Measurements from ENCODE around the gene HTR1E.
"Not testable (repeated sequence)": the region's sequence is repeated elsewhere in the genome, so short reads cannot be mapped to it uniquely, and the experiment has no call there.

Gene HTR1E, protein sequence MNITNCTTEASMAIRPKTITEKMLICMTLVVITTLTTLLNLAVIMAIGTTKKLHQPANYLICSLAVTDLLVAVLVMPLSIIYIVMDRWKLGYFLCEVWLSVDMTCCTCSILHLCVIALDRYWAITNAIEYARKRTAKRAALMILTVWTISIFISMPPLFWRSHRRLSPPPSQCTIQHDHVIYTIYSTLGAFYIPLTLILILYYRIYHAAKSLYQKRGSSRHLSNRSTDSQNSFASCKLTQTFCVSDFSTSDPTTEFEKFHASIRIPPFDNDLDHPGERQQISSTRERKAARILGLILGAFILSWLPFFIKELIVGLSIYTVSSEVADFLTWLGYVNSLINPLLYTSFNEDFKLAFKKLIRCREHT

DNA sequence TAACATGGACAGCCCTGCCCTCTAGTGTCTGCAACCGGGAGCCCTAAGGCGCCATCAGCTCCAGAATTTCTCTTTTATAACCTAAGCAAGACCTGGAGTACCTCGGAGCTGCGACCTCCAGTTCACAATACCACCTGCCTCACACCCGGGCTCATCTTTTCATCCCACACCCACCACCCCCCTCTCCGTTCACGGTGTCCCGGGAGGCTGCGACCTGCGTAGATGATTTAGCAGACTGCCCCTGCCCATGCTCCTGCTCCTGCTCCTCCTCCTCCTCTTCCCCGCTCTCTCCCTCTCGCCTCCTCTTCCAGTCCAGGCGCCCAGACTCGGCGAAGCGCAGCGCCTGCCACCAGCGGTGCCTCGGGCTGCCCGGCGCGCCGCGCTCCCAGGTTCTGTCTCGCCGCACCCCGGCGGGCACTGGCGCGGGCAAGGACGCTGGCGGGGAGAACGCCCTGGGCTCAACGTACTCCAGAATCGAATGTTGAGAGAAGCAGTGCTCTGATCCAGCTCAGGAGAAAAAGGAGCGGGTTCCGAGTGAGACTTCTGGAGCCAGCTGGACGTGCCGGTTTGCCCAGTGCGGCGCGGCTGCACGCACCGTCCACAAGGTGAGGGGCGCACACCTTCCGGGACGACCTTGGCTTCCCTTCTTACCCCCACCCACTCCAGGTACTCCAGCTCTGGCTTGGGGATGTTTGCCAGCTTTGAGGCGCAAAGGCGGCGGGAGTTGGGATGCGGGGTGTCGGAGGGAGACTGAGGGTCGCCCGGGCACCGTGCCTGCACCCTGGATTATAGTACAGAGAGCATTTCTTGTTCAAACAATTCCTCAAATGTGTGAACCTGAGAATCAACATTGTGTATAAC is at the start of gene HTR1E:
Gene HTR1E, plus strand, starts transcription at position 310 of the 861 bp plus-strand sequence. CDS start 77,807 bp downstream, outside the sequence.
- H3K4me3 Mint-ChIP-seq = no peak within 1 kb of the TSS
- H3K27me3 Mint-ChIP-seq = peaks cover 17% of the 10 kb centered on the region

DNA sequence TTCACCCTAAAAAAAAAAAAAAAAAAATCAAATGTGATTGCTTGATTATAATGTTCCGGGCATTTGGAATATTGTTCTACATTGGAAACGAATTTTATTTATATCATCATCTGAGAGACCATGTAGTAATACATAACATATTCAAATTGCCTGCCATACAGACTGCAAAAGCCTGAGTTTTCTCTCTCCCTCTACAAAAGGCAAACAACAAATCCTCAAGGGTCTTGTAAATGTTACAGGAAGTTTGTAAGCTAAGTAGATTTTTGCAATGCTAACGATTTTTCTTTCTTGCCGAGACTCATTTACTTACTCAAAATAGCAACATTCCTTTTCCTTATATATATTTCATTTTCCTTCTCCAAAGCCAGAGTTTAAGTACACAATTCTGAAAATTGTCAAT is 49.0 kb upstream of the HTR1E start:
- H3K4me1 Mint-ChIP-seq (ENCODE audit: low read depth) = no peaks in the 10 kb centered on the region
- H3K4me3 Mint-ChIP-seq = no peak overlapping the region
- H3K36me3 Mint-ChIP-seq = no peaks in the 10 kb centered on the region
- no peak overlapping the region for H3K27ac Mint-ChIP-seq
- H3K27me3 Mint-ChIP-seq = peaks cover 7% of the 10 kb centered on the region
- H3K9me3 Mint-ChIP-seq (ENCODE audit: low read depth) = no peaks in the 10 kb centered on the region

More for the DNA sequence above, at the start of gene HTR1E:
- no peaks in the 10 kb centered on the region for H3K9me3 Mint-ChIP-seq (ENCODE audit: low read depth)
- no peaks in the 10 kb centered on the region for H3K4me1 Mint-ChIP-seq (ENCODE audit: low read depth)
- H3K36me3 Mint-ChIP-seq = no peaks in the 10 kb centered on the region
- no peak within 1 kb of the TSS for H3K27ac Mint-ChIP-seq

DNA sequence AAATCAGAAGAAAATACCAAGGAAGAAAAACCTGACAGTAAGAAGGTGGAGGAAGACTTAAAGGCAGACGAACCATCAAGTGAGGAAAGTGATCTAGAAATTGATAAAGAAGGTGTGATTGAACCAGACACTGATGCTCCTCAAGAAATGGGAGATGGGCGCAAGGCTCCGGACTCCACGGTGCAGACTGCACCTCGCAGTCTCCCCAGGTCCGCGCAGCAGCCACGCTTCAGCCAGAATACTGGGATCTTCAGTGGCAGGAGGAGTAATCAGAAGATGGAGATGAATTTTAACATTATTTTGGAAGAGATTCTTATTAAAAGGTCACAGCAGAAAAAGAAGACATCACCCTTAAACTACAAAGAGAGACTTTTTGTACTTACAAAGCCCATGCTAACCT is 40.1 kb upstream of the HTR1E start:
- not testable (repeated sequence) for H3K9me3 Mint-ChIP-seq (ENCODE audit: low read depth); H3K4me3 Mint-ChIP-seq; H3K36me3 Mint-ChIP-seq; H3K27ac Mint-ChIP-seq; H3K27me3 Mint-ChIP-seq; H3K4me1 Mint-ChIP-seq (ENCODE audit: low read depth)

DNA sequence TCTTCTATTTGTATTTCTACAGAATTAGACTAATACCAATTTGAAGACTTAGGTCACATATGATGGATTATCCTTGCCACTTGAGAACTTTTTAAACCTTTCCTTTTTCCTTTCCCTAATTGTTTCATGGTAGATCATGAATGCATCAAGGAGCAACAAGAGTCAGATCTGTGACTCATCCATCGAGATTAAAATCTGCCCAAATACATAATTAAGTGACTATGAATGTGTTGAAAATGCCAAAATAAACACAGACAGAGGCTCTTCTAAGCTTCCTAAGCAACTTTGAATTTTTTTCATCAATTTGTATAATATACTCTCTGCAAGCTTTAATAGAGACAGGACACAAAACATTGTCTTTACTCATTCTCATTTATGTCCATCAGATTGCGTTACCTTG is 23.5 kb upstream of the HTR1E start:
- Mint-ChIP-seq H3K27me3 (no peaks in the 10 kb centered on the region), H3K4me3 (no peak overlapping the region), H3K36me3 (no peaks in the 10 kb centered on the region), H3K4me1 (ENCODE audit: low read depth) (no peaks in the 10 kb centered on the region), H3K27ac (no peak overlapping the region), H3K9me3 (ENCODE audit: low read depth) (no peaks in the 10 kb centered on the region)

DNA sequence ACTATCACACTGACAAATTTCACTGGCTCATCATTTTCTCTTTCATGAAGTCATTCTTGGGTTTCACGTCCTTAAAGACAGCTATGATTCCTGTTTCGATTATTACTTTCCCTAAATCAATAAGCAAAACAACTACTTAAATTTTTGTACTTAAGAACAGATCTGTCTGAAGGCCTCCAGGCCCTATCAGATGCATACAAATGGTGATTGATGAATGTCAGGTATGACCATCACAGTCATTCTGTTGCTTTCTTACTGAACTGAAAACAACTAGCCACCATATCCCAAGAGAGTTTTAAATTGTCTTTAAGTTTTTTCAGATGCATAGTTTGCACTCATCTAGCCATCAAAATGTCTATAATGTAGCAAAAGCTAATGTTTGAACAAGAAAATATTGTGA is 20.9 kb upstream of the HTR1E start:
- Mint-ChIP-seq H3K27ac (no peak overlapping the region), H3K4me3 (no peak overlapping the region), H3K4me1 (ENCODE audit: low read depth) (no peaks in the 10 kb centered on the region), H3K36me3 (no peaks in the 10 kb centered on the region), H3K9me3 (ENCODE audit: low read depth) (no peaks in the 10 kb centered on the region), H3K27me3 (no peaks in the 10 kb centered on the region)

DNA sequence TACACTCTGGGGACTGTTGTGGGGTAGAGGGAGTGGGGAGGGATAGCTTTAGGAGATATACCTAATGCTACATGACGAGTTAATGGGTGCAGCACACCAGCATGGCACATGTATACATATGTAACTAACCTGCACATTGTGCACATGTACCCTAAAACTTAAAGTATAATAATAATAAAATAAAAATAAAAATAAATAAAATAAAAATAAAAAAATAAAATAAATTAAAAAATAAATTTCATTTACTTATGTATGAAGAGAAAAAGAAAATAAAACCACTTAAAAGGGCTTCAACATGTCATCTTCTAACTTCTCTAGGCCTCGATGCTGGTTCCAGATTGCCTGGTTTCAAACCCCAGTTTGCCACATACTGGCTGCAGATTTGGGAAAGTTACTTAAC is 10.2 kb upstream of the HTR1E start:
- not testable (repeated sequence) for H3K9me3 Mint-ChIP-seq (ENCODE audit: low read depth); H3K36me3 Mint-ChIP-seq; H3K4me3 Mint-ChIP-seq; H3K27ac Mint-ChIP-seq; H3K4me1 Mint-ChIP-seq (ENCODE audit: low read depth); H3K27me3 Mint-ChIP-seq

DNA sequence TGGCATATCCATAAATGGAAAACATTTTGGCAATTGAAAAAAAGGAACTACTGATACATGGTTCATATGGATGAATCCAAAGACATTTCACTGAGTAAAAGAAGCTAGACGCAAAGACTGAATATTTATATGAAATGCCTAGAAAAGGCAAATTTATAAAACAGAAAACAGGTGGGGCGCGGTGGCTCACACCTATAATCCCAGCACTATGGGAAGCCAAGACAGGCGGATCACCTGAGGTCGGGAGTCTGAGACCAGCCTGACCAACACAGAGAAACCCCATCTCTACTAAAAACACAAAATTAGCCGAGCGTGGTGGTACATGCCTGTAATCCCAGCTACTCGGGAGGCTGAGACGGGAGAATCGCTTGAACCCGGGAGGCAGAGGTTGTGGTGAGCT is 9.5 kb upstream of the HTR1E start:
- not testable (repeated sequence) for H3K27me3 Mint-ChIP-seq; H3K4me1 Mint-ChIP-seq (ENCODE audit: low read depth); H3K36me3 Mint-ChIP-seq; H3K27ac Mint-ChIP-seq; H3K4me3 Mint-ChIP-seq; H3K9me3 Mint-ChIP-seq (ENCODE audit: low read depth)

DNA sequence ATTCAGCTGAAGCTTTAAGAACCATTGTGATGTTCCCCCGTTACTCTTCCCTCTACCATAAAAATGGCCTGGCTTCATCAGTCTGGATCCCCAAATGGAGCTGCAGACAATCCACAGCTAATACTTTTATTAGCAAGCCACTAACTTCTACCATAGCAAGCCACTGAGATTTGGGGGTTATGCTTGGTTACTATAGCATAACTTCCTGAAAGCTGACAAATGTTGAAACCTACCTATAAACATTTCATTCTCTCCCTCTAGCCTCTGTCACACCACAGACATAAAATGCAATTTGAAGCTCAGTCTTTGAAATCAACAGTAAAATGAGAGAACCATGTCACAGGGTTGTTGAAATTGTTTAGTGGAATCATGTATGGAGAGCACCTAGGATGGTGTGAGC is 3.0 kb upstream of the HTR1E start:
- Mint-ChIP-seq H3K4me1 (ENCODE audit: low read depth) (no peaks in the 10 kb centered on the region), H3K27ac (no peak overlapping the region), H3K4me3 (no peak overlapping the region), H3K36me3 (no peaks in the 10 kb centered on the region), H3K9me3 (ENCODE audit: low read depth) (no peaks in the 10 kb centered on the region), H3K27me3 (peaks cover 18% of the 10 kb centered on the region)

DNA sequence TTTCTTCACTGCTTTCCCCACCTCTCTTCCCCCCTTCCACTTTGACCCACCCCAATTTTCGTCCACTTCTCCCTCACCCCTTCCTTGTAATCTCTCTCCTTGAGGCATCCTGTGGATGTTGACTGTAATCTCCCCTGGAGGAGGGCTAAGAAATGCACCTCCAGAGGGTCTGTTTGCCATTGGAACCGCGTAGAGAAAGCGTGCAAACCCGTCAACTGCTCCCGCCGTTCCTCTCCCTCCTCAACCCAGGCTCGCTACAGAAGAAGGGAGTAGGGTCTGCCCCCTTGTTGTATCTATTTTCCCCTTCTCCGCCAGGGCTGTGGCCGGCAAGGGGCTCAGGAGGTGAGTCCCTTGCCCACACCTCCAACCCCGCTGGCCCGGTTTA is 502 bp upstream of the HTR1E start:
- H3K4me3 Mint-ChIP-seq = no peak overlapping the region
- no peaks in the 10 kb centered on the region for H3K36me3 Mint-ChIP-seq
- no peaks in the 10 kb centered on the region for H3K9me3 Mint-ChIP-seq (ENCODE audit: low read depth)
- no peaks in the 10 kb centered on the region for H3K4me1 Mint-ChIP-seq (ENCODE audit: low read depth)
- no peak overlapping the region for H3K27ac Mint-ChIP-seq
- peaks cover 17% of the 10 kb centered on the region for H3K27me3 Mint-ChIP-seq

DNA sequence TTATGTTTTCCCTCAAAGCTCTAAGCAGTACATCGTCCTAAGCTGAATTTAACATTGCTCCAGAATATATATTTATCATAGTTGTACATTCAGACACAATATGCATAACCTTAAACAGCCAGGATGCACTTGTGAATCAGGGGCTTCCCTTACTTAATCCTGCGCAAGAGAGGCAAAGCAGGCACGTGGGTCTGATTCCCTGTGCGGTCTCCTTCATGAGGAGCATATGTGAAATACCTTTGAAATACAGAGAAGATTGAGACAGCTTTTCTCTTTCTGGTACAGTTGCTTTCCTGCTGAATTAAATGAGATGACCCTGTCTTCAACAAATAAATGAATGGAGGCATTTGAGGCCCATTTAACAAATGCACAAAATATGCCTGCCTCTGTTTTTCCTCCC is 1.5 kb downstream of the HTR1E start:
- no peak overlapping the region for H3K4me3 Mint-ChIP-seq
- H3K4me1 Mint-ChIP-seq (ENCODE audit: low read depth) = no peaks in the 10 kb centered on the region
- peaks cover 17% of the 10 kb centered on the region for H3K27me3 Mint-ChIP-seq
- H3K27ac Mint-ChIP-seq = no peak overlapping the region
- no peaks in the 10 kb centered on the region for H3K9me3 Mint-ChIP-seq (ENCODE audit: low read depth)
- no peaks in the 10 kb centered on the region for H3K36me3 Mint-ChIP-seq

DNA sequence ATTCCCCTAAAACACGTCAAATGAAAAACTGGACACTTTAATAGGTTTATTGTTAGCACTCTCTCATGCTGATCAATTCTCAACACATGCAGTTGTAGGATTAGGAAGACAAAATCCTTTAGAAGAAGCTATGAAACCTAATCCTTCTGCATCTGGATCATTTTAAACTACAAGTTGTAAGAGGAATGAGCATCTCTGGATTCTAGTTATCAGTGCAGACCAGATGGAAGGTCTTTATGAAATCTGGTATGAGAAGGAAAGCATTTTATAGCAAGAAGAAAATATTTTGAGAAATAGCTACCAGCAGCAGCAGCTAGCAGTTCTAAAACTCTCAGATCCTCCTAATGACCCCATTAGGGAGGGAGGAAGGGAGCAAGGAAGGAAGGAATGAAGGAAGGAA is 4.1 kb downstream of the HTR1E start:
- H3K4me3 Mint-ChIP-seq = no peak overlapping the region

DNA sequence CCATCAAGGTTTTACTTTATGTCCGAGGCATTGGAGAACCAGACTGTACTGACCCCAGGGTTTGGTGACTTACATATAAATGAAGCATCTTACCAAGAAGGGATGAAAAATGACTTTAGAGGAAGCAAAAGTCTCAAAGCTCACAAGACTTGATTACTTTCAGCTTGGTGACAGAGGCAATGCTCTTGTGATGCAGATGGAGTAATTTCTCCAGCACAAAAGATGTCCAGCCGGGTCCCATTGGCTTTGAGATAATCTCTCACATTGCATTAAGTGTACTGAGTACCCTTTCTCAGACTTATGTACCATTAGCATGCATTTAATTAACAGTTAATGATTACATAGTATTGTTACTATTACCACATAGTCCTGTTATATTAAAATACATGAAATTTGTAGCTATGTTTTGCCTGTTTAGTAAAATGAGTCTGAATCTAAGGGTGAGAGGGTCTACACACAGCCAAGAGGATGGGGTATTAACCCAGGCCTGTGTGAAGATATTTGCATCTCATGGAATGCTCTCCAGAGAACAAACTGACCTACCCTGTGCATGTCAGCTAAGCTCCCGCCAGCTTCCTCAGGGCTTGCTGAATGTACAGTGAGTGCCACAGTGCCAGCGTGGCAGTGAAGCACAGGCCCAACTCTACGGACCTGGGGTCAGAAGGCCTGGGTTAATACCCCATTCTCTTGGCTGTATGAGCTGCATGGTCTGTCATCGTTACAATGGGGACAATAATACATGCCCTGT is 5.6 kb downstream of the HTR1E start:
- no peaks in the 10 kb centered on the region for H3K9me3 Mint-ChIP-seq (ENCODE audit: low read depth)
- no peak overlapping the region for H3K4me3 Mint-ChIP-seq
- H3K27ac Mint-ChIP-seq = no peak overlapping the region
- no peaks in the 10 kb centered on the region for H3K36me3 Mint-ChIP-seq
- H3K4me1 Mint-ChIP-seq (ENCODE audit: low read depth) = no peaks in the 10 kb centered on the region
- peaks cover 8% of the 10 kb centered on the region for H3K27me3 Mint-ChIP-seq

More for the DNA sequence above, 4.1 kb downstream of the HTR1E start:
- peaks cover 12% of the 10 kb centered on the region for H3K27me3 Mint-ChIP-seq
- H3K27ac Mint-ChIP-seq = no peak overlapping the region
- no peaks in the 10 kb centered on the region for H3K4me1 Mint-ChIP-seq (ENCODE audit: low read depth)
- no peaks in the 10 kb centered on the region for H3K9me3 Mint-ChIP-seq (ENCODE audit: low read depth)
- H3K36me3 Mint-ChIP-seq = no peaks in the 10 kb centered on the region

DNA sequence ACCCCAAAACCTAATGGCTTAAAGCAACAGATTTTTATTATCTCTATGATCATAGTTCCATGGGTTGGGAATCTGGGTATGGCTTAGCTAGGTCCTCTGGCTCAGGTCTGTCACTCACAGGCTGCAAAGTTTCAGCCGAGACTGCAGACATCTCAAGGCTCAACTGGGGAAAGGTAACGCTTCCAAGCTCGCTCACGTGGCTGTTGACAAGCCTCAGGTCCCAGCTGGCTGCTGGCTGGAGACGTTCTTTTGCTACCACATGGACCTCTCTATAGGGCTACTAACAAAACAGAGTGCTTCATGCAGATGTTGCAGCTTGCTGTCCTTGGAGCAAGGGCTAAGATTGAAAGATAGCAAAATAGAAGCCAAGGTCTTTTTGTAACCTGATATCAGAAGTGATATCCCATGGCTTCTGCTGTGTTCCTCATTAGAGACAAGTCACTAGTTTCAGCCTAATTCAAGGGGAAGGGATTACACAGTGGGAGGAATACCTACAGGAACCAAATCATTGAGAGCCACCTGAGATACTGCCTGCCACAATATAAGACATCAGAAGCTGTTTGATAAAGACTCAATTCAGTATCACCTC is 6.6 kb downstream of the HTR1E start:
- H3K36me3 Mint-ChIP-seq = no peaks in the 10 kb centered on the region
- no peak overlapping the region for H3K4me3 Mint-ChIP-seq
- no peaks in the 10 kb centered on the region for H3K9me3 Mint-ChIP-seq (ENCODE audit: low read depth)
- H3K4me1 Mint-ChIP-seq (ENCODE audit: low read depth) = no peaks in the 10 kb centered on the region
- H3K27me3 Mint-ChIP-seq = peaks cover 2% of the 10 kb centered on the region
- H3K27ac Mint-ChIP-seq = no peak overlapping the region

DNA sequence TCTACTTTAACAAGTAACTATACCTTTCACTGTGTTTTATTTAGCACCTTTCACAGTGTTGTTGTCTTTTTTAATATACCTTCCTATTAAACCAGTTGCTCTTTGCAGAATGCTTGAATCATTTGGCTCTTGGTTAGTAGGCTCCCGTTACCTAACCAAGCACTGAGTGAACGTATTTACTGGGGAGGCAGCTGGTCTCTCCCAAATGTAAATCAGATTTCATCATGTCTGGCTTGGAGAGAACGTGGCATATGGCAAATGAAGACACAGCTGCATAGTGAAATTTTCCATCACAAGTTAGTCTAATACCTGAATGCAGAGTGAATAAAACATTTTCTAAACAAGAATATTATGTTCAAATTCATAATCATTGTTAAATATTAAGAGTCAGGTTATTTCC is 12.4 kb downstream of the HTR1E start:
- no peak overlapping the region for H3K27ac Mint-ChIP-seq
- no peaks in the 10 kb centered on the region for H3K9me3 Mint-ChIP-seq (ENCODE audit: low read depth)
- H3K4me3 Mint-ChIP-seq = no peak overlapping the region
- H3K36me3 Mint-ChIP-seq = no peaks in the 10 kb centered on the region
- no peaks in the 10 kb centered on the region for H3K27me3 Mint-ChIP-seq
- H3K4me1 Mint-ChIP-seq (ENCODE audit: low read depth) = no peaks in the 10 kb centered on the region

DNA sequence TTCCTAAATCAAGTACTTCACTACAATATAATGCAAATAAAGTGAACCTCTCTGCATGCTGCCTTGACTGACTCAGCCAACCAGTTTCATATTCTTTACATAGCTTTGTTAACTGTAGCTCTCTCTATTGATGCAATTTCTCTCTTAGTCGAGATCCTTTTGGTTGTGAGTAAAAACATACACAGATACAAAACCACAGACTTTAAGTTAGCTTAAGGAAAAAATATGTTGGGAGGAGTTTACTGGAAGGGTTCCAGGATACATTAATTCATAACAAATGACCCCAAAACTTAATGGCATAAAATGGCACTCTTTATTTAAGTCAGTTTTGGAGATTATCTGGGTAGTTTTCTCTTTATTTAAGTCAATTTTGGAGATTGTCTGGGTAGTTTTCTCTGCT is 15.7 kb downstream of the HTR1E start:
- H3K27ac Mint-ChIP-seq = no peak overlapping the region
- H3K4me3 Mint-ChIP-seq = no peak overlapping the region
- H3K36me3 Mint-ChIP-seq = no peaks in the 10 kb centered on the region
- no peaks in the 10 kb centered on the region for H3K9me3 Mint-ChIP-seq (ENCODE audit: low read depth)
- no peaks in the 10 kb centered on the region for H3K27me3 Mint-ChIP-seq
- H3K4me1 Mint-ChIP-seq (ENCODE audit: low read depth) = no peaks in the 10 kb centered on the region
